ENCODE data around the gene SLC23A2. TPM values are rescaled to one million over a fixed set of nuclear protein-coding genes. Genes with fewer than 3 reads are reported as not detected.

The SLC23A2 gene
- 1 to 10 TPM; 3.1 TPM for polyA plus RNA-seq

DNA sequence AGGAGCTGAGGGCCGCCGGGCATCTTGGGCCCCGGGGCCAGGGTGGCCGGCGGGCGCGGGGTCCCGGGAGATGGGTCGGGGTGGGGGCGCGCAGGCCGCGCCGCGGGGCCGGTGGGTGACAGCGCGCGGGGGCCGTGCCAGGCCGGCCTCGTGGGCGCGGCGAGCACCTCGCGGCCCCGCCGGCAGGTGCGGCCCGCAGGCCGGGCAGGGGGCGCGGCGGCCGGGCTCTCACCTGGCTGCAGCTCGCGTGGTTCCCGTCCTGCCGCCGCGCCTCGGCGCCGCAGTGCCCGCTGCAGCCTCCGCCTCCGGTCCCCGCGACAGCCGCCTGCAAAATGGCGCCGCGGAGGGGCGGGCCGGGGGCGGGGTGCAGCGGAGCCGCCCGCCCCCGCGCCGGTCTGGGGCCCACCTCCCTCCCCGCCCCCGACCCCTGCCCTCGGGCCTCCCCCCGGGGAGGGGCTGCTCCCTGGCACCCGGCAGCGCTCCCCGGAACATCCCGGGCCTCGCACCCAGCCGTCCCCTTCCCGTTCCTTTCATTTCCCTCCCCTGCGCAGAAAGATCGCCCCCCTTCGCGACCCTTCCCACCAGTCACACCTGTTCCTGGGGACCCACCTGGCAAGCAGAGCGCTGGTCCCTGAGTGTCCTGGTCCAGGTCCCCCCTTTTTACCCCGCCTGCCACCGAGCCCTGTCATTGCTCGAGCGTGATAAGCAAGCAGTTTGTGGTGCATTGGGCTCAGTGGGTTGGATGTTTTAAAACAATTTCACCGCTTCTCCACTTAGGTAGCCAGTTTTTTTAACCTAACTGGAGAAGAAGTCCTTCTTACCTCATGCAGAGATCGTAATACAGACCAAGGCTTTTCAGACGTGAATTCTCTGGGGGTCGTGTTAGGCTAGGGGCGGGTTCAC lies at the start of gene SLC23A2:
SLC23A2 (minus strand) TSS at position 337 of the 903 bp plus-strand sequence. CDS start 68,948 bp downstream, outside the sequence.
- H3K27ac ChIP-seq (ENCODE audit: low read depth in 2 of 2, low read length in 1 of 2), result no peak within 1 kb of the TSS
- H3K27me3 ChIP-seq (ENCODE audit: control insufficient read depth in 1 of 2, insufficient read depth in 2 of 2, low read length in 2 of 2), result no peaks in the 10 kb centered on the region
- H3K36me3 ChIP-seq (ENCODE audit: control insufficient read depth in 2 of 2, insufficient read depth in 2 of 2, low read length in 1 of 2), result no peaks in the 10 kb centered on the region
- no peaks in the 10 kb centered on the region for H3K9me3 ChIP-seq (ENCODE audit: control insufficient read depth in 2 of 2, insufficient read depth in 1 of 2, low read depth in 1 of 2, low read length in 1 of 2)
- peak within 1 kb of the TSS; percentile 69 to 81 for H3K4me3 ChIP-seq (ENCODE audit: low read depth in 1 of 2, low read length in 2 of 2)
- peaks cover 0 to 2% of the 10 kb centered on the region in 2 donors for H3K4me1 ChIP-seq (ENCODE audit: control insufficient read depth in 2 of 2, insufficient read depth in 2 of 2, low read length in 1 of 2)
- 1% methylated on average over 34 to 88 of the region's 88 CpGs for WGBS, 2 donors

DNA sequence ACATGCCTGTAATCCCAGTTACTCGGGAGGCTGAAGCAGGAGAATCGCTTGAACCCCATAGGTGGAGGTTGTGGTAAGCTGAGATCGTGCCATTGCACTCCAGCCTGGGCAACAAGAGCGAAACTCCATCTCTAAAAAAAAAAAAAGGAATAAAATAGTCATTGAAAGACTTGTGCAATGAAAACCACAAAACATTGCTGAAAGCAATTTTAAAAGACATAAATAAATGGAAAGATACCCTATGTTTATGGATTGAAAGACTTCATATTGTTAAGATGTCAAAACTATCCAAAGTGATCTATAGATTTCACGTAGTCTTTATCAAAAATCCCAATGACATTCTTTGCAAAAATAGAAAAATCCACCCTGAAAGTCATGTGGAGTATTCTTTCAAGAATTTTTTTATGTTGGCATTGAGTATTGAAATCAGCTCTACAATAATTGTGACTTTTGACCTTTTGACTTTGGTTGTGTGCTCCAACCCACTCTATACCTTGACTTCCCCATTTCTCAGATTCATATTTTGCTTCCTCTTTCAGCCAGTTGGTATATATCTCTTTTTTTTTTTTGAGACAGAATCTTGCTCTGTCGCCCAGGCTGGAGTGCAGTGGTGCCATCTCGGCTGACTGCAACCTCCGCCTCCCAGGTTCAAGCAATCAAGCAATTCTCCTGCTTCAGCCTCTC lies 45.5 kb upstream of the SLC23A2 start:
- no peak overlapping the region for H3K27ac ChIP-seq (ENCODE audit: low read depth in 2 of 2, low read length in 1 of 2)
- H3K9me3 ChIP-seq (ENCODE audit: control insufficient read depth in 2 of 2, insufficient read depth in 1 of 2, low read depth in 1 of 2, low read length in 1 of 2), result no peaks in the 10 kb centered on the region
- 80 to 84% methylated on average over 8 of the region's 8 CpGs for WGBS, 2 donors
- H3K27me3 ChIP-seq (ENCODE audit: control insufficient read depth in 1 of 2, insufficient read depth in 2 of 2, low read length in 2 of 2), result no peaks in the 10 kb centered on the region
- no peaks in the 10 kb centered on the region for H3K4me1 ChIP-seq (ENCODE audit: control insufficient read depth in 2 of 2, insufficient read depth in 2 of 2, low read length in 1 of 2)
- no peaks in the 10 kb centered on the region for H3K36me3 ChIP-seq (ENCODE audit: control insufficient read depth in 2 of 2, insufficient read depth in 2 of 2, low read length in 1 of 2)
- H3K4me3 ChIP-seq (ENCODE audit: low read depth in 1 of 2, low read length in 2 of 2), result no peak overlapping the region

DNA sequence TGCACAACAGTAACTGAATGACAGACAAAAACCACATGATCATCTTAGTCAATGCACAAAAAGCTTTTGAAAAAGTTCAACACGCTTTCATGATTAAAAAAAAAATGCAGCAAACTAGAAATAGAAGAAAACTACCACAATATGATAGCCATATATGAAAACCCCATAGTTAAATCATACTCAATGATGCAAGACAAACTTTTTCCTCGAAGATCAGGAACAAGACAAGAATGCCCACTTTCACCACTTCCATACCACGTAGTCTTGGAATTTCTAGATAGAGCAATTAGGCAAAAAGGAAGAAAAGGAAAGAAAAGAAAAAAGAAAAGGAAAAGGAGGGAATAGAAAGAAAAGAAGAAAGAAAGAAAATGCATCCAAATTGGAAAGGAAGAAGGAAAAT lies 44.6 kb upstream of the SLC23A2 start:
- Histone ChIP-seq H3K27me3 (ENCODE audit: control insufficient read depth in 1 of 2, insufficient read depth in 2 of 2, low read length in 2 of 2) (no peaks in the 10 kb centered on the region), H3K4me3 (ENCODE audit: low read depth in 1 of 2, low read length in 2 of 2) (no peak overlapping the region), H3K9me3 (ENCODE audit: control insufficient read depth in 2 of 2, insufficient read depth in 1 of 2, low read depth in 1 of 2, low read length in 1 of 2) (no peaks in the 10 kb centered on the region), H3K36me3 (ENCODE audit: control insufficient read depth in 2 of 2, insufficient read depth in 2 of 2, low read length in 1 of 2) (no peaks in the 10 kb centered on the region), H3K27ac (ENCODE audit: low read depth in 2 of 2, low read length in 1 of 2) (no peak overlapping the region), H3K4me1 (ENCODE audit: control insufficient read depth in 2 of 2, insufficient read depth in 2 of 2, low read length in 1 of 2) (no peaks in the 10 kb centered on the region)
- 74 to 75% methylated on average over 3 of the region's 3 CpGs for WGBS, 2 donors

DNA sequence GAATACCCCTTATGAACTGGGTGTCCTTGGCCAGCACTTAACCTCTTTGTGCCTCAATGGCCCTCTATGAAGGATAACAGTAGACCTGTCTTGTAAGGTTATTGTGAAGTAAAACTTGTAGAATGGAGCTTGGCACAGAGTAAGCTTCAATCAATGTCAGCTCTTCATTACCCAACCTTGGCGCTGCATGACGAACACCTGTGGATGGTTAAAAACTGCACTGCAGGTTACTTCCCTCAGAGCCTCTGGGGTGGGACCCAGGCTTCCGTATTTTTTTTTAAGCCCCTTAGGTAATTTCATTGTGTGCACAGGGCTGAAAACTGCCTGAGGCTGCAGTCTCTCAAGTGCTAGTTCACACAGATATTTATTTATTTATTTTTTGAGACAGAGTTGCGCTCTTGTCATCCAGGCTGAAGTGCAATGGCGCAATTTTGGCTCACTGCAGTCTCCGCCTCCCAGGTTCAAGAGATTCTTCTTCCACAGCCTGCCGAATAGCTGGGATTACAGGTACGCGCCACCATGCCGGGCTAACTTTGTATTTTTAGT lies 42.8 kb upstream of the SLC23A2 start:
- no peaks in the 10 kb centered on the region for H3K36me3 ChIP-seq (ENCODE audit: control insufficient read depth in 2 of 2, insufficient read depth in 2 of 2, low read length in 1 of 2)
- no peak overlapping the region for H3K4me3 ChIP-seq (ENCODE audit: low read depth in 1 of 2, low read length in 2 of 2)
- H3K9me3 ChIP-seq (ENCODE audit: control insufficient read depth in 2 of 2, insufficient read depth in 1 of 2, low read depth in 1 of 2, low read length in 1 of 2), result no peaks in the 10 kb centered on the region
- H3K27ac ChIP-seq (ENCODE audit: low read depth in 2 of 2, low read length in 1 of 2), result no peak overlapping the region
- no peaks in the 10 kb centered on the region for H3K27me3 ChIP-seq (ENCODE audit: control insufficient read depth in 1 of 2, insufficient read depth in 2 of 2, low read length in 2 of 2)
- 92 to 93% methylated on average over 10 of the region's 10 CpGs for WGBS, 2 donors
- no peaks in the 10 kb centered on the region for H3K4me1 ChIP-seq (ENCODE audit: control insufficient read depth in 2 of 2, insufficient read depth in 2 of 2, low read length in 1 of 2)

DNA sequence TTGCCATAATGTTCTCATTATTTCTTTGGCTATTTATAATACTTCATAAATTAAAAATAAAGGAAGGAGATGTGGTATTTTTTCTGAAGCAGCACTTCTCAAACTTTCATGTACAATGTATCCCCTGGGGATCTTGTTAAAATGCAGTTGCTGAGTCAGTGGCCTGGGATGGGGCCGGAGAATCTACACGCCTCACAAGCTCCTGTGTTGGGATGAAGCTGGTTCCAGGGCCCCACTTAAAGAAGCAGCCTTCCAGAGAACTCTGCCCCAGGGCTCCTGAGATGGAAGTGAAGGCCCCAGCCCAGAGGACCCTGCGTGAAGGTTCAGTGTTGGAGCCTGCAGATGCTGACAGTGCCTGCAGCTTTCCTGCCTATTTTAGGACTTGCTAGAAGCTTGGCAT lies 40.1 kb upstream of the SLC23A2 start:
- no peaks in the 10 kb centered on the region for H3K4me1 ChIP-seq (ENCODE audit: control insufficient read depth in 2 of 2, insufficient read depth in 2 of 2, low read length in 1 of 2)
- H3K4me3 ChIP-seq (ENCODE audit: low read depth in 1 of 2, low read length in 2 of 2), result no peak overlapping the region
- no peak overlapping the region for H3K27ac ChIP-seq (ENCODE audit: low read depth in 2 of 2, low read length in 1 of 2)
- H3K27me3 ChIP-seq (ENCODE audit: control insufficient read depth in 1 of 2, insufficient read depth in 2 of 2, low read length in 2 of 2), result no peaks in the 10 kb centered on the region
- H3K36me3 ChIP-seq (ENCODE audit: control insufficient read depth in 2 of 2, insufficient read depth in 2 of 2, low read length in 1 of 2), result no peaks in the 10 kb centered on the region
- WGBS, 2 donors, result 58 to 70% methylated on average over 3 of the region's 3 CpGs
- no peaks in the 10 kb centered on the region for H3K9me3 ChIP-seq (ENCODE audit: control insufficient read depth in 2 of 2, insufficient read depth in 1 of 2, low read depth in 1 of 2, low read length in 1 of 2)

DNA sequence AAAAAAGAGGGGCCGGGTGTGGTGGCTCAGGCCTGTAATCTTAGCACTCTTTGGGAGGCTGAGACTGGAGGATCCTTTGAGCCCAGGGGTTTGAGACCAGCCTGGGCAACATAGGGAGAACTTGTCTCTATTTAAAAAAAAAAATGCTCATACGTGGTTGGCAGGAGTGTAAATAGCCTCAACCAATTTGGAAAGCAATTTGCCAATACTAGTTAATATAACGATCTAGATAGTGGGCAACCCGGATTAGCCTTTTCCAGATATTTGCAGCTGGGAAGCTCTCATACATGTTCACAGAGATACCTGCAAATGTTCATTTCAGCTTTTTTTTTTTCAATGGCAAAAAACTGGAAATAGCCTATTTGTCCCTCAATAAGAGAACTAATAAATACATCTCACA lies 39.0 kb upstream of the SLC23A2 start:
- WGBS, 2 donors, result 82 to 93% methylated on average over 4 of the region's 4 CpGs
- H3K36me3 ChIP-seq (ENCODE audit: control insufficient read depth in 2 of 2, insufficient read depth in 2 of 2, low read length in 1 of 2), result no peaks in the 10 kb centered on the region
- H3K4me1 ChIP-seq (ENCODE audit: control insufficient read depth in 2 of 2, insufficient read depth in 2 of 2, low read length in 1 of 2), result no peaks in the 10 kb centered on the region
- no peaks in the 10 kb centered on the region for H3K27me3 ChIP-seq (ENCODE audit: control insufficient read depth in 1 of 2, insufficient read depth in 2 of 2, low read length in 2 of 2)
- H3K4me3 ChIP-seq (ENCODE audit: low read depth in 1 of 2, low read length in 2 of 2), result no peak overlapping the region
- H3K9me3 ChIP-seq (ENCODE audit: control insufficient read depth in 2 of 2, insufficient read depth in 1 of 2, low read depth in 1 of 2, low read length in 1 of 2), result no peaks in the 10 kb centered on the region
- H3K27ac ChIP-seq (ENCODE audit: low read depth in 2 of 2, low read length in 1 of 2), result no peak overlapping the region

DNA sequence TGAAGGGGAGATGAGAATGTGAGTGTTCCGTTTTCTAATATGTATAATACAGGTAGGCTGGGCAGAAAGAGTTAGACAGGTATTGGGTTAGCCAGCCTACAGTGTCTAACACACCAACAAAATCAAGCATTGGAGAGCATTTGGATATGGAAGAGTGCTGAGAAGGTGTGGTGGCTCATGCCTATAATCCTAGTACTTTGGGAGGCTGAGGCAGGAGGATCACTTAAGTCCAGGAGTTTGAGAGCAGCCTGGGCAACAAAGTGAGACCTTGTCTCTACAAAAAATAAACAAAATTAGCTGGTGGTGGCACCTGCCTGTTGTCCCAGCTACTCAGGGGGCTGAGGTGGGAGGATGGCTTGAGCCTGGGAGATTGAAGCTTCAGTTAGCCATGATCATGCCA lies 38.6 kb upstream of the SLC23A2 start:
- Histone ChIP-seq H3K27ac (ENCODE audit: low read depth in 2 of 2, low read length in 1 of 2) (no peak overlapping the region), H3K36me3 (ENCODE audit: control insufficient read depth in 2 of 2, insufficient read depth in 2 of 2, low read length in 1 of 2) (no peaks in the 10 kb centered on the region), H3K4me1 (ENCODE audit: control insufficient read depth in 2 of 2, insufficient read depth in 2 of 2, low read length in 1 of 2) (no peaks in the 10 kb centered on the region), H3K4me3 (ENCODE audit: low read depth in 1 of 2, low read length in 2 of 2) (no peak overlapping the region), H3K27me3 (ENCODE audit: control insufficient read depth in 1 of 2, insufficient read depth in 2 of 2, low read length in 2 of 2) (no peaks in the 10 kb centered on the region), H3K9me3 (ENCODE audit: control insufficient read depth in 2 of 2, insufficient read depth in 1 of 2, low read depth in 1 of 2, low read length in 1 of 2) (no peaks in the 10 kb centered on the region)
- 87 to 93% methylated on average over 1 of the region's 1 CpG for WGBS, 2 donors

DNA sequence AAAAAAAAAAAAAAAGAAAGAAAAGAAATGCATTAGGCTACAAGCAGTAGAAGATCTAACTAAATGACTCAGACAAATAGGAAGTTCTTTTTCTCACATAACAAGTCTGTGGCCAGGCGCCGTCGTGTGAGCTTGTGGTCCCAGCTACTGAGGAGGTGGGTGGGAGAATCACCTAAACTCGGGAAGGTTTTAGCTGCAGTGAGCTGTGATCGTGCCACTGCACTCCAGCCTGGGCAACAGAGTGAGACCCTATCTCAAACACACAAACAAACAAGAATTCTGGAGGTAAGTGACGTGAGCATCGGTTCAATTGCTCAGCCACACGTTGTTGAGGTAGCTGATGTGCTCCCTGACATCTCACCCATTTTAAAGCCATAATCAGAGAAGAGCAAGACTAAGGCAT lies 37.9 kb upstream of the SLC23A2 start:
- Histone ChIP-seq H3K4me1 (ENCODE audit: control insufficient read depth in 2 of 2, insufficient read depth in 2 of 2, low read length in 1 of 2) (no peaks in the 10 kb centered on the region), H3K27me3 (ENCODE audit: control insufficient read depth in 1 of 2, insufficient read depth in 2 of 2, low read length in 2 of 2) (no peaks in the 10 kb centered on the region), H3K4me3 (ENCODE audit: low read depth in 1 of 2, low read length in 2 of 2) (no peak overlapping the region), H3K9me3 (ENCODE audit: control insufficient read depth in 2 of 2, insufficient read depth in 1 of 2, low read depth in 1 of 2, low read length in 1 of 2) (no peaks in the 10 kb centered on the region), H3K27ac (ENCODE audit: low read depth in 2 of 2, low read length in 1 of 2) (no peak overlapping the region), H3K36me3 (ENCODE audit: control insufficient read depth in 2 of 2, insufficient read depth in 2 of 2, low read length in 1 of 2) (no peaks in the 10 kb centered on the region)
- WGBS, 2 donors, result 67 to 70% methylated on average over 8 of the region's 8 CpGs

DNA sequence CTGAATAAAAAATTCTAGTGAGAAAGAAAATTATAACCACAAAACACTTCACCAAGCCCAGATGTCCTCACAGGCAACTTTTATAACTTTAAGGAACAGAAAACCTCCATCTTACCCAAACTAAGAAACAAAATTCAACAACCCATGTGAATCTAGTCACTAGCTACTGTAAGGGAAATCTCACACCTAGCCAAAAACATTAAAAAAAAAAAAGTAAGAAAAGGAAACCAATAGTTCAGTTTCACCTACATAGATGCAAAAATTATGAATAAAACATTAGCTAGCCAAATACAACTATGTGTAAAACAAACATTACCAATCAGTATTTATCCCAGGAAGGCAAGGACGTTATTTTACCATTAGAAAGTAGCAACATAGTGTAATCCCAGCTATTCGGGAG lies 35.5 kb upstream of the SLC23A2 start:
- H3K27ac ChIP-seq (ENCODE audit: low read depth in 2 of 2, low read length in 1 of 2), result no peak overlapping the region
- no peaks in the 10 kb centered on the region for H3K27me3 ChIP-seq (ENCODE audit: control insufficient read depth in 1 of 2, insufficient read depth in 2 of 2, low read length in 2 of 2)
- H3K4me3 ChIP-seq (ENCODE audit: low read depth in 1 of 2, low read length in 2 of 2), result no peak overlapping the region
- no peaks in the 10 kb centered on the region for H3K9me3 ChIP-seq (ENCODE audit: control insufficient read depth in 2 of 2, insufficient read depth in 1 of 2, low read depth in 1 of 2, low read length in 1 of 2)
- no peaks in the 10 kb centered on the region for H3K36me3 ChIP-seq (ENCODE audit: control insufficient read depth in 2 of 2, insufficient read depth in 2 of 2, low read length in 1 of 2)
- no peaks in the 10 kb centered on the region for H3K4me1 ChIP-seq (ENCODE audit: control insufficient read depth in 2 of 2, insufficient read depth in 2 of 2, low read length in 1 of 2)
- 68 to 71% methylated on average over 2 of the region's 2 CpGs for WGBS, 2 donors

Data from esophagus (tissue), 2 donors.